H9 (cell line): ENCODE data around the gene CEBPE. TPM values are rescaled to one million over a fixed set of nuclear protein-coding genes. Genes with fewer than 3 reads are reported as not detected.

Source experiments
- DNase-seq: peaks from one replicate; pipeline ENCODE4 v3.0.0-alpha.2; 2017
- H2AFZ ChIP-seq: one replicate; pipeline ENCODE4 v1.6.1; 2013; ENCODE audit warnings: mild to moderate bottlenecking, low read length, control low read depth, moderate library complexity
- H2AK5ac ChIP-seq: 2 replicates; pipeline ENCODE4 v1.6.1; 2013; ENCODE audit warnings: low read length, control low read depth, mixed read lengths; ENCODE audit not compliant: insufficient read length
- H2BK120ac ChIP-seq: one replicate; pipeline ENCODE4 v1.6.1; 2013; ENCODE audit warnings: low read depth, mild to moderate bottlenecking, low read length, control low read depth, inconsistent platforms; ENCODE audit not compliant: poor library complexity, severe bottlenecking
- H2BK12ac ChIP-seq: 2 replicates; pipeline ENCODE4 v1.6.1; 2013; ENCODE audit warnings: low read length, control low read depth, mixed read lengths, low read depth; ENCODE audit not compliant: insufficient read length
- H2BK15ac ChIP-seq: 2 replicates; pipeline ENCODE4 v1.6.1; 2013; ENCODE audit warnings: low read depth, low read length, control low read depth
- H2BK20ac ChIP-seq: one replicate; pipeline ENCODE4 v1.6.1; 2013; ENCODE audit warnings: low read depth, mild to moderate bottlenecking, low read length, control low read depth, inconsistent platforms; ENCODE audit not compliant: poor library complexity, severe bottlenecking
- H2BK5ac ChIP-seq: 2 replicates; pipeline ENCODE4 v1.6.1; 2013; ENCODE audit warnings: low read length, control low read depth, mixed read lengths; ENCODE audit not compliant: insufficient read length
- H3K14ac ChIP-seq: 2 replicates; pipeline ENCODE4 v1.6.1; 2013; ENCODE audit warnings: low read length, control low read depth; ENCODE audit not compliant: insufficient read depth
- H3K18ac ChIP-seq: 2 replicates; pipeline ENCODE4 v1.6.1; 2013; ENCODE audit warnings: low read depth, mild to moderate bottlenecking, mixed read lengths, low read length, control low read depth; ENCODE audit not compliant: insufficient read length
- H3K23ac ChIP-seq: 2 replicates; pipeline ENCODE4 v1.6.1; 2013; ENCODE audit warnings: low read length, control low read depth, mixed read lengths, low read depth; ENCODE audit not compliant: insufficient read length
- H3K23me2 ChIP-seq: 2 replicates; pipeline ENCODE4 v1.6.1; 2013; ENCODE audit warnings: low read depth, mild to moderate bottlenecking, mixed read lengths, low read length, control low read depth; ENCODE audit not compliant: insufficient read length, poor library complexity, severe bottlenecking
- H3K27ac ChIP-seq: 2 replicates; pipeline ENCODE4 v1.5.1; 2013; ENCODE audit warnings: low read length, control low read depth, mixed read lengths, low read depth; ENCODE audit not compliant: insufficient read length
- H3K27me3 ChIP-seq: 2 replicates; pipeline ENCODE4 v1.6.1; 2013; ENCODE audit warnings: low read length, control low read depth, inconsistent platforms; ENCODE audit not compliant: insufficient read depth
- H3K4ac ChIP-seq: 2 replicates; pipeline ENCODE4 v1.6.1; 2013; ENCODE audit warnings: low read depth, mild to moderate bottlenecking, control low read depth, inconsistent platforms, low read length, moderate library complexity
- H3K4me1 ChIP-seq: 2 replicates; pipeline ENCODE4 v1.6.1; 2013; ENCODE audit warnings: low read length, control low read depth, inconsistent platforms; ENCODE audit not compliant: insufficient read depth
- H3K4me2 ChIP-seq: 2 replicates; pipeline ENCODE4 v1.6.1; 2013; ENCODE audit warnings: low read length, control low read depth, mixed read lengths; ENCODE audit not compliant: insufficient read length, insufficient read depth
- H3K56ac ChIP-seq: 2 replicates; pipeline ENCODE4 v1.6.1; 2013; ENCODE audit warnings: low read depth, mild to moderate bottlenecking, mixed read lengths, low read length, control low read depth; ENCODE audit not compliant: insufficient read length
- H3K79me1 ChIP-seq: 2 replicates; pipeline ENCODE4 v1.6.1; 2013; ENCODE audit warnings: low read depth, mild to moderate bottlenecking, moderate library complexity, low read length, control low read depth, inconsistent platforms; ENCODE audit not compliant: insufficient read depth, poor library complexity, severe bottlenecking
- H3K79me2 ChIP-seq: 2 replicates; pipeline ENCODE4 v1.6.1; 2013; ENCODE audit warnings: low read length, control low read depth, inconsistent platforms; ENCODE audit not compliant: insufficient read depth
- H3K9ac ChIP-seq: 2 replicates; pipeline ENCODE4 v1.6.1; 2013; ENCODE audit warnings: low read length, control low read depth, mixed read lengths; ENCODE audit not compliant: insufficient read length; ENCODE audit errors: extremely low read depth
- H3K9me3 ChIP-seq: one replicate; pipeline ENCODE4 v1.6.1; 2013; ENCODE audit warnings: low read depth, low read length, inconsistent platforms; ENCODE audit not compliant: control insufficient read depth
- H3T11ph ChIP-seq: one replicate; pipeline ENCODE4 v1.6.1; 2013; ENCODE audit warnings: mild to moderate bottlenecking, low read length, control low read depth, inconsistent platforms
- H4K20me1 ChIP-seq: one replicate; pipeline ENCODE4 v1.6.1; 2013; ENCODE audit not compliant: control insufficient read depth, insufficient read length, insufficient read depth
- H4K5ac ChIP-seq: 2 replicates; pipeline ENCODE4 v1.6.1; 2013; ENCODE audit warnings: low read depth, mild to moderate bottlenecking, mixed read lengths, low read length, control low read depth; ENCODE audit not compliant: insufficient read length
- H4K8ac ChIP-seq: replicated peaks from 2 replicates; pipeline ENCODE4 v1.6.1; 2013; ENCODE audit warnings: low read length, control low read depth, mixed read lengths, low read depth; ENCODE audit not compliant: insufficient read length
- H4K91ac ChIP-seq: 2 replicates; pipeline ENCODE4 v1.6.1; 2013; ENCODE audit warnings: low read depth, mild to moderate bottlenecking, moderate library complexity, mixed read lengths, low read length, control low read depth; ENCODE audit not compliant: insufficient read length
- H3K27ac Mint-ChIP-seq, 3 experiments: 2 replicates in 2 of 3; 3 replicates in 1 of 3; pipeline ENCODE4 v1.8.0; 2020 to 2021; ENCODE audit warnings: mixed read lengths in 3 of 3, mild to moderate bottlenecking in 1 of 3, moderate library complexity in 1 of 3
- H3K27me3 Mint-ChIP-seq: 2 replicates; pipeline ENCODE4 v1.8.0; 2021; ENCODE audit warnings: low read depth, mild to moderate bottlenecking, moderate library complexity, mixed read lengths
- H3K36me3 Mint-ChIP-seq, 3 experiments: 2 replicates in 2 of 3; 3 replicates in 1 of 3; pipeline ENCODE4 v1.8.0; 2020 to 2021; ENCODE audit warnings: low read depth in 3 of 3, mixed read lengths in 3 of 3; ENCODE audit not compliant: insufficient read depth in 1 of 3
- H3K4me1 Mint-ChIP-seq, 2 experiments: 2 replicates each; pipeline ENCODE4 v1.8.0; 2020; ENCODE audit warnings: mixed read lengths in 2 of 2
- H3K4me3 Mint-ChIP-seq, 2 experiments: 2 replicates in 1 of 2; 3 replicates in 1 of 2; pipeline ENCODE4 v1.8.0; 2020 to 2021; ENCODE audit warnings: mild to moderate bottlenecking in 2 of 2, mixed read lengths in 2 of 2, moderate library complexity in 1 of 2
- H3K9me3 Mint-ChIP-seq, 2 experiments: 2 replicates in 1 of 2; 3 replicates in 1 of 2; pipeline ENCODE4 v1.8.0; 2020; ENCODE audit warnings: mild to moderate bottlenecking in 2 of 2, mixed read lengths in 2 of 2, moderate library complexity in 1 of 2
- CTCF ChIP-seq: fragments of 200-600 bp; sonication (generic); conservative IDR thresholded peaks from 3 replicates; pipeline ENCODE4 v1.8.0; 2021; ENCODE audit warnings: antibody characterized with exemption, mild to moderate bottlenecking
- WGBS: extraction: QIAGEN DNeasy Blood & Tissue Kit; methylation state at CpG from one replicate; pipeline ENCODE4 v1.1.7; 2013; ENCODE audit warnings: missing lambda C conversion rate, low lambda C conversion rate, mixed read lengths; ENCODE audit not compliant: insufficient read length; ENCODE audit errors: extremely low coverage; 5-methylcytosine and 5-hydroxymethylcytosine counted together
- total RNA-seq: library from RNA; stranded (reverse); gene quantifications from 2 replicates; pipeline ENCODE4 v1.2.1, GENCODE V29; 2021

The CEBPE gene
- total RNA-seq, 1 experiment from 2014 or later = not detected

GRCh38 chr14:23153851-23154796 is 35.1 kb upstream of the CEBPE start:
- H2BK5ac ChIP-seq = no peak overlapping the region
- no peak overlapping the region for H3K23ac ChIP-seq
- H3K18ac ChIP-seq = peak overlapping the region; percentile 77
- H3K79me1 ChIP-seq = no peaks in the 10 kb centered on the region
- no peak overlapping the region for H3K56ac ChIP-seq
- no peaks in the 10 kb centered on the region for H3K9me3 Mint-ChIP-seq
- H2BK20ac ChIP-seq = no peak overlapping the region
- no peak overlapping the region for H3K27ac ChIP-seq
- peak overlapping the region; percentile 74 for H3K14ac ChIP-seq
- peak overlapping the region in 2 of 3 experiments; percentile 23 to 42; a peak in 4 of 7 replicates for H3K27ac Mint-ChIP-seq
- H3K27me3 Mint-ChIP-seq = no peaks in the 10 kb centered on the region; the same call in 1 of the 2 replicates
- TF ChIP-seq CTCF = no peak
- H2BK15ac ChIP-seq = no peak overlapping the region
- WGBS = no CpG with 5 or more reads among the region's 28 CpGs
- no peak overlapping the region for H2BK120ac ChIP-seq
- peaks cover 37 to 43% (median 37%) of the 10 kb centered on the region in 3 experiments for H3K36me3 Mint-ChIP-seq
- no peak overlapping the region for H4K8ac ChIP-seq
- no peaks in the 10 kb centered on the region; the same call in 1 of the 2 replicates for H3K79me2 ChIP-seq
- no peaks in the 10 kb centered on the region for H3K23me2 ChIP-seq
- H3K27me3 ChIP-seq = no peaks in the 10 kb centered on the region
- no peak overlapping the region for H2AK5ac ChIP-seq
- H2BK12ac ChIP-seq = peak overlapping the region; percentile 77
- no peaks in the 10 kb centered on the region for H3K9me3 ChIP-seq
- H3K4me3 Mint-ChIP-seq = peak overlapping the region in 1 of 2 experiments; percentile 35; a peak in 3 of 5 replicates
- no peak overlapping the region for H4K5ac ChIP-seq
- no peaks in the 10 kb centered on the region for H4K20me1 ChIP-seq
- H3K4me2 ChIP-seq = no peak overlapping the region
- H3K4ac ChIP-seq = no peak overlapping the region
- H3K9ac ChIP-seq = no peak overlapping the region
- peaks cover 23 to 39% of the 10 kb centered on the region in 2 experiments for H3K4me1 Mint-ChIP-seq
- peaks cover 3% of the 10 kb centered on the region; the same call in 1 of the 2 replicates for H3K4me1 ChIP-seq
- H2AFZ ChIP-seq = no peak overlapping the region
- DNase-seq = peak; percentile 86
- H4K91ac ChIP-seq = no peak overlapping the region
- no peak overlapping the region for H3T11ph ChIP-seq
